Urothelium cell line (cell line): ENCODE results near the gene KCNMB2.

Source experiments
- DNase-seq: peaks from one replicate; pipeline ENCODE4 v3.0.0; 2011; ENCODE audit warnings: low spot score, mixed read lengths
- FAIRE-seq: peaks from 2 replicates; lab custom pipeline; 2011; peaks lifted over from hg19 to GRCh38; lab: Jason Lieb, UNC

Gene KCNMB2

DNA sequence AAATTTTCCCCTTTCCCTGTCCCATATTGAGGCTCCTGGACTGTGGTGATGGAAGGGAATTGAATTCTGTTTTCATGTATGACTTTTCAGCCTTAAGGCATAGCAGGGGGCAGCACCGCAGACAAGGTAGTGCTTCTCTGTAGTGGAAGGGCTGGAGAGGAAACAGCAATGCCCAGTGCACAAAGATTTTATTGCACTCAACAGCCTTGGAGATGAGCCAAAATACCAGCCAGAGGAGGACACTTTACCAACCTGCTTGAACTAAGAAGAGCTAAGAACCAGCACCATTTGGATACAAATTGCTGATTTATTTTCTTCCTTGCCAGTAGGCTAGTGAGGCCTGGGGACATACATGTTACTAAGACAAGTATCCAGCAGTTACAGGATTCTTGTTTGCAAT, 98.7 kb downstream of the KCNMB2 start:
- FAIRE-seq (no peak), DNase-seq (no peak)

GRCh38 chr3:178637802-178638201, 101.6 kb downstream of the KCNMB2 start:
- DNase-seq (no peak), FAIRE-seq (no peak)

- DNase-seq (no peak), FAIRE-seq (no peak)
Measured at GRCh38 chr3:178645503-178645902, 109.3 kb downstream of the KCNMB2 start.

DNA sequence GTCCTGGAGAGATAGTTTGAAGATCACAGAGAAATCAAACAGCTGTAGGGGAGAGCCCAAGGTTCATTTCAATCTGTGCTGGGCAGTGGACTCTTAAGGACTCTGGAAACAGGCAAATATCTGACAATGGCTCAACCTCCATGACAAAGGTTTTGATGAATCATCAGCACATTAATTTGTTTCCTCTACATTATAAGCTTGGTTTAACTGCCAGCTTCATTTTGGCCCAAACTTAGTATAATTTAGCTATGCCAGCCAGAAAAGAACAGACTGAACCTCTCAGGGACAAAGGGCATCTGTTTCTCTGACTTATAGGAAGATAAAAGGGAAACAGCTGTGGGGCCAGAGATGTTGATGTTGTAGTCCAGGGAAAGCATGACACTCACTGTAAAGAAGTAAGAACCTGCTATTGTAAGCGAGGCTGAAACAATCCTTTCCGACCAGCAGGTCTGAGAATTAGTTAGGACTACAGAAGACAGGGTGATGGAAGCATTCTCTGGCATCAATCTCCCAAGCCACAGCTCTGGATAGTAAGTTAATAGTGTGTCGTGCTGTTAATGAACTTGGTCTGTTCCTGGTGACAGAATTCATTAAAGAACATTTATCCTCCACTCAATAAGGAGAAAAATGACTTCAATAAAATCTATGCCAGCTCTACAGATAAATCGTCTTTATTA, 110.1 kb downstream of the KCNMB2 start:
- no peak for DNase-seq
- FAIRE-seq: no peak

DNA sequence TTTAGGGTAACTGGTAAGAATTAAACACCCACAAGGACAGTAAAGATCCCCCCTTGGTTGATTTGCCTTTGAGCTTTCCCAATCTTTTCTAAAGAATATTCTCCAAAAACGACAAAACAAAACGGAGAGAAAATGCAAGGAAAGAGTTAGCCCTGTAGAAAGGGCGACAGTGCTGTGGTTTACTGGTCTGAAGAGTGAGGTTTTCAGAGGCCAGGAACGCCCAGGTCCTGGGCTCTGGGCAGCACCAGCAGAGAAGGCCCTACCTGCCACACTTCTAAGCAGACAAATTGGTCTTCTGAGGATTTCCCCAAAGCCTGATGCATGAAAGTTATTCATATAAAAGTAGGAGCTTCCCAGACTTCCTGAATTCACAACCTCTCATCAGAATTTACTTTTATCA, 119.3 kb downstream of the KCNMB2 start:
- DNase-seq (no peak), FAIRE-seq (no peak)

GRCh38 chr3:178658694-178659325, 122.6 kb downstream of the KCNMB2 start:
- DNase-seq: no peak

GRCh38 chr3:178663201-178663934, 127.1 kb downstream of the KCNMB2 start:
- DNase-seq (no peak), FAIRE-seq (no peak)

More at GRCh38 chr3:178658694-178659325, 122.6 kb downstream of the KCNMB2 start:
- FAIRE-seq: no peak

- no peak for FAIRE-seq
- no peak for DNase-seq
Measured at GRCh38 chr3:178665747-178666146, 129.5 kb downstream of the KCNMB2 start.

- DNase-seq (no peak), FAIRE-seq (no peak)
Measured at GRCh38 chr3:178669022-178669601, 132.9 kb downstream of the KCNMB2 start.

DNA sequence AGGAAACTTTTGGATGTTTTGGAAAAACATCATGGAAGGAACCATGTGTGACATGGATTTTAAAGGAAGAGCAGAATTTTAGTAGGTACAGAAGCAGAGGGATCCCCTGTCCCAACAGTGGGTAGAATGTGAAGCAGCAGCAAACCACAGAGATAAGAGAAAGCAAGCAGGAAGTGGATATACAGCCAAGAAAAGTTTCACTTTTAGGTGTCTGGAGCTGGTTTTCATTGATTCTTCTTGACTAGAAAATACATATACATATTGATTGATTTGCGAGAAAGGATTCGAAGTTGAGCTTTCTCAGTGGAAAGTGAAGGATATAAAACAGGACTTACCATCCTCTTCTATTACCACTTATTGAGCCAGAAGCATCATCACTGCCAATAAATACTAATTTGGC, 133.5 kb downstream of the KCNMB2 start:
- DNase-seq: no peak
- FAIRE-seq: no peak

- no peak for FAIRE-seq
- DNase-seq: no peak
Measured at GRCh38 chr3:178671377-178671776, 135.1 kb downstream of the KCNMB2 start.

DNA sequence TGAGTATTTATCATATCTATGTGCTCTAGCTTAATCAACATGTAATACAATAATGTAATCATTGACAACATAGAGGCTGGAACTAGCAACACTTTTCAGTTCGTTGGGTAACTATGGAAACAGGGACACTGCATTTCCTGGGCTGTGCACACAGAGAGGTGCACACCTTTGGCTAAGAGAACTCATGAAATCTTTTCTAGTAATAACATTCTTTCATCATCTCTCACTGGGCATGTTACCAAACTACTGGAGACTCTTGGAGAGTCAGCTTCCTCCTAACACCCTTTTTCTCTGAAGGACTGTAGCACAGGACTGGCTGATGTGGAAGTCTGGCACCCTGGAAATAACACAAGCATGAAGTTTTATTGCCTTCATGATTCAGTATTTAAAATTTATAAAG, 135.6 kb downstream of the KCNMB2 start:
- DNase-seq: peak; percentile 20
- no peak for FAIRE-seq

DNA sequence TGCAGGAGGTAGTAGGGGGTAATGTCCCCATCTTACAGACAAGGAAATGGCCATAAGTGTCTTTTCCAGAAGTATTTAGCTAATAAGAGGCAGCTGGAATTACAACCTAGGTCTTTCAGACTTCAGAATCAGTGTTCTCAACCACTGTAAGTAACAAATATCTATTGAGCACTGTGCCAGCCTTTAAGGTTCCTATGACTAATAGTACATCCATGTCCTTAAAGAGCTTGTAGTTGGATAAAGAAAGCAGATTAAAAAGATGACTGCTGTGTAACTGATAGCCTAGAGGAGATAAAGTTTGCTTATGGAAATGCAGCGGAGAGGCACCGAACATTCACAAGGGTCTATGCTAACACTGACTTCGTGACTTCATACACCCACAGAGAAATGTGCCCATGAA, 136.0 kb downstream of the KCNMB2 start:
- DNase-seq: no peak
- no peak for FAIRE-seq

- DNase-seq: no peak
- FAIRE-seq: no peak
Measured at GRCh38 chr3:178673529-178673928, 137.3 kb downstream of the KCNMB2 start.

DNA sequence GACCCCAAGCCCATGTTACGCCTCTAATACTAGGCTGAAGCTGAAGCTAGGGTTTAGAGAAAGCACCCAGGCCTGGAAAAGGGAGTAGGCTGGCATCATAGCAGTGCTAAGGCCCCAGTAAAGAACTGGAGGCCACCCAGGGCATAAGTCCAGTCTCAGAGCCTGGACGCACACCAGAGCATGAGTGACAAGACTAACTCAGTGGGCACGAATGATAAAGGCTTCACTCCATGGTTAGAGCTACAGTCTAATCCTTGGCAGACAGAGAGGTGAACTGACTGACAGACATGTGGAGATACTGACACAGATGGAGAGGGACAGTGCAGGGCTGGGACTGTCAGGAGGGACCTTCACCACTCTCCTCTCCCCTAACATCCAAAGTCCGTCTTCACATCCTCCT, 139.8 kb downstream of the KCNMB2 start:
- FAIRE-seq (no peak), DNase-seq (no peak)

- no peak for DNase-seq
- no peak for FAIRE-seq
Measured at GRCh38 chr3:178676942-178677790, 140.9 kb downstream of the KCNMB2 start.

GRCh38 chr3:178677961-178678360, 141.7 kb downstream of the KCNMB2 start:
- FAIRE-seq (no peak), DNase-seq (no peak)

DNA sequence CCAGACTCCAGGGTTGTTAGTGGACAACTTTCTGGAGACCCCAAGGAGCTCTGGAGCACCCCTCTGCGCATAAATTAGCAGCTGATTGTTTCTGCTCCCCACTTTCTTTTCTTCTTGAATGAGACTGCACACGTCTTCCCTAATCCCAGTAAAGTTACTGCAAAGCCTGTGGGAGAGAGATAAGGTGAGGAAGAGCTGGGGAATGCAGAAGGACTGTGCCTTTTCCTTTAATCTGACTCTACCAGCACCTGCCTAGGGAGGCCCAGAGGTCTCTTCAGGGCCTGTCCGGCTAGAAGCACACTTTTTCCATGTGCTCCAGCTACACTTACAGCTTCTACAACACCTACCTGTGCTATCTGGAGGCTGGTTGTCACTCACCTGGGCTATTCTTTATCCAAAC, 143.8 kb downstream of the KCNMB2 start:
- no peak for FAIRE-seq

GRCh38 chr3:178680489-178680888, 144.3 kb downstream of the KCNMB2 start:
- DNase-seq (no peak), FAIRE-seq (no peak)

More for the DNA sequence above, 143.8 kb downstream of the KCNMB2 start:
- DNase-seq: no peak

DNA sequence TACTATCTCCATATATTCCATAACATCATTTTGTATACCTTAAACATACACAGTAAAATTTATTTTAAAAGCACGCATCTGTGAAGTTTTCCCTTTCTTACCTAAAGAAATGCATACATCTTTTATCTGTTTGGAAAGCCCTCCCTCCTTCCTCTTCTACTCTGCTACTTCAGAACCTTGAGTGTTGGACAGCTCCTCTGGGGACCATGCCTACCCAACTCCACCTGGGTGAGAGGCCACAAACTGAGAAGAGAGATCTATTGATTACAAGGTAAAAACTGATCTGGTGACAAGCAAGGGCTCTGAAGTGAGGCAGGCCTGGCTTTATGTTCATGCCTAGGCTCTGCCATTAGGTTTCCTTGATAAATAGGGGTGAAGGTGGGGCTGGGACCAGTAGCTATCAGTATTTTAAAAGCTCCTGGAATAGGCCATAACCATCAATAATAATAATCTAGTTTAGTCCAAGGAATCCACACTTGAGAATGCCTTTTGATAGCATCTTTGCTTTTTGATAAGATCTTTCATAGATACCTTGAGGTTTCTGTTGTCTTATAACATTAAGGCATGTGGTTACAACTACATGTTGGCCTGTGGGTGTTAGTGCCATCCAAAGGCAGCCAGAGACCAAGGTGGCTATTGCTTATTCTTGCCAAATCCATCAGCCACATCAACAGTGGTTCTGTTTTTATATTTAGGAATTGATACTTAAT, 148.8 kb downstream of the KCNMB2 start:
- DNase-seq: peak; percentile 18
- no peak for FAIRE-seq
